Muscle layer of colon (tissue), 2 donors: ENCODE data around the gene TRPM3.

Experiments
- H3K27ac ChIP-seq: one replicate; pipeline ENCODE4 v1.7.0; 2013; ENCODE audit warnings: low read depth, mild to moderate bottlenecking, low read length, moderate library complexity
- H3K27me3 ChIP-seq, 2 donors: one replicate each; pipeline ENCODE4 v1.7.0; 2013; ENCODE audit warnings: low read length in 2 of 2, mild to moderate bottlenecking in 2 of 2; ENCODE audit not compliant: insufficient read depth in 2 of 2, control insufficient read depth in 1 of 2
- H3K36me3 ChIP-seq: one replicate; pipeline ENCODE4 v1.7.0; 2013; ENCODE audit warnings: mild to moderate bottlenecking, low read length; ENCODE audit not compliant: insufficient read depth
- H3K4me1 ChIP-seq: one replicate; pipeline ENCODE4 v1.7.0; 2013; ENCODE audit warnings: mild to moderate bottlenecking, low read length; ENCODE audit not compliant: insufficient read depth
- H3K4me3 ChIP-seq, 2 donors: one replicate each; pipeline ENCODE4 v1.7.0; 2013; ENCODE audit warnings: low read length in 2 of 2, low read depth in 1 of 2, mild to moderate bottlenecking in 1 of 2, moderate library complexity in 1 of 2
- H3K9ac ChIP-seq: one replicate; pipeline ENCODE4 v1.7.0; 2013; ENCODE audit warnings: low read length
- H3K9me3 ChIP-seq: one replicate; pipeline ENCODE4 v1.7.0; 2013; ENCODE audit warnings: mild to moderate bottlenecking, low read length
- donor health status: abdominal sarcoma.
- donor health status: Adenocarcinoma of cecum.

TRPM3 gene

GRCh38 chr9:70540016-70540415, 581.4 kb downstream of the TRPM3 start:
- no peak overlapping the region for H3K27ac ChIP-seq

GRCh38 chr9:70539526-70539925, 581.9 kb downstream of the TRPM3 start:
- no peaks in the 10 kb centered on the region for H3K4me1 ChIP-seq
- H3K27me3 ChIP-seq: no peaks in the 10 kb centered on the region
- H3K4me3 ChIP-seq: no peak overlapping the region
- no peak overlapping the region for H3K27ac ChIP-seq
- no peaks in the 10 kb centered on the region for H3K9me3 ChIP-seq
- H3K9ac ChIP-seq: no peak overlapping the region
- H3K36me3 ChIP-seq: no peaks in the 10 kb centered on the region

More at GRCh38 chr9:70540016-70540415, 581.4 kb downstream of the TRPM3 start:
- Histone ChIP-seq H3K9me3 (no peaks in the 10 kb centered on the region), H3K9ac (no peak overlapping the region), H3K36me3 (no peaks in the 10 kb centered on the region), H3K4me3 (no peak overlapping the region), H3K4me1 (no peaks in the 10 kb centered on the region), H3K27me3 (no peaks in the 10 kb centered on the region)

GRCh38 chr9:70539001-70539400, 582.4 kb downstream of the TRPM3 start:
- H3K4me3 ChIP-seq: no peak overlapping the region
- H3K9ac ChIP-seq: no peak overlapping the region
- H3K4me1 ChIP-seq: no peaks in the 10 kb centered on the region
- no peaks in the 10 kb centered on the region for H3K27me3 ChIP-seq
- H3K27ac ChIP-seq: no peak overlapping the region
- no peaks in the 10 kb centered on the region for H3K36me3 ChIP-seq
- no peaks in the 10 kb centered on the region for H3K9me3 ChIP-seq

- Histone ChIP-seq H3K9me3 (no peaks in the 10 kb centered on the region), H3K36me3 (no peaks in the 10 kb centered on the region), H3K27ac (no peak overlapping the region), H3K27me3 (no peaks in the 10 kb centered on the region), H3K4me3 (no peak overlapping the region), H3K9ac (no peak overlapping the region), H3K4me1 (no peaks in the 10 kb centered on the region)
These were observed 584.3 kb downstream of the TRPM3 start for GRCh38 chr9:70537084-70537483.

- no peak overlapping the region for H3K27ac ChIP-seq
- no peaks in the 10 kb centered on the region for H3K9me3 ChIP-seq
- H3K4me1 ChIP-seq: no peaks in the 10 kb centered on the region
- H3K4me3 ChIP-seq: no peak overlapping the region
- H3K27me3 ChIP-seq: no peaks in the 10 kb centered on the region
- H3K36me3 ChIP-seq: no peaks in the 10 kb centered on the region
- no peak overlapping the region for H3K9ac ChIP-seq
These were observed 585.7 kb downstream of the TRPM3 start for GRCh38 chr9:70535546-70536323.

- Histone ChIP-seq H3K27ac (no peak overlapping the region), H3K9me3 (no peaks in the 10 kb centered on the region), H3K9ac (no peak overlapping the region), H3K4me3 (no peak overlapping the region), H3K36me3 (no peaks in the 10 kb centered on the region), H3K27me3 (no peaks in the 10 kb centered on the region), H3K4me1 (no peaks in the 10 kb centered on the region)
These were observed 587.0 kb downstream of the TRPM3 start for GRCh38 chr9:70534471-70534870.

GRCh38 chr9:70534061-70534460, 587.4 kb downstream of the TRPM3 start:
- Histone ChIP-seq H3K9ac (no peak overlapping the region), H3K4me1 (no peaks in the 10 kb centered on the region), H3K36me3 (no peaks in the 10 kb centered on the region), H3K4me3 (no peak overlapping the region), H3K27me3 (no peaks in the 10 kb centered on the region), H3K27ac (no peak overlapping the region), H3K9me3 (no peaks in the 10 kb centered on the region)

- no peaks in the 10 kb centered on the region for H3K27me3 ChIP-seq
- H3K9ac ChIP-seq: no peak overlapping the region
- no peak overlapping the region for H3K27ac ChIP-seq
- no peaks in the 10 kb centered on the region for H3K36me3 ChIP-seq
- H3K4me3 ChIP-seq: no peak overlapping the region
- H3K4me1 ChIP-seq: no peaks in the 10 kb centered on the region
- no peaks in the 10 kb centered on the region for H3K9me3 ChIP-seq
These were observed 587.9 kb downstream of the TRPM3 start for GRCh38 chr9:70533492-70533891.

GRCh38 chr9:70532716-70533115, 588.7 kb downstream of the TRPM3 start:
- Histone ChIP-seq H3K27me3 (no peaks in the 10 kb centered on the region), H3K9ac (no peak overlapping the region), H3K36me3 (no peaks in the 10 kb centered on the region), H3K9me3 (no peaks in the 10 kb centered on the region), H3K27ac (no peak overlapping the region), H3K4me1 (no peaks in the 10 kb centered on the region), H3K4me3 (no peak overlapping the region)

- no peaks in the 10 kb centered on the region for H3K4me1 ChIP-seq
- H3K36me3 ChIP-seq: no peaks in the 10 kb centered on the region
- no peaks in the 10 kb centered on the region for H3K27me3 ChIP-seq
These were observed 590.1 kb downstream of the TRPM3 start for GRCh38 chr9:70531311-70531710.

GRCh38 chr9:70530716-70531115, 590.7 kb downstream of the TRPM3 start:
- Histone ChIP-seq H3K4me3 (no peak overlapping the region), H3K27ac (no peak overlapping the region), H3K27me3 (no peaks in the 10 kb centered on the region)

More at GRCh38 chr9:70531311-70531710, 590.1 kb downstream of the TRPM3 start:
- no peak overlapping the region for H3K4me3 ChIP-seq
- no peak overlapping the region for H3K9ac ChIP-seq
- no peak overlapping the region for H3K27ac ChIP-seq
- H3K9me3 ChIP-seq: no peaks in the 10 kb centered on the region

GRCh38 chr9:70529833-70530232, 591.6 kb downstream of the TRPM3 start:
- H3K4me3 ChIP-seq: no peak overlapping the region
- no peaks in the 10 kb centered on the region for H3K27me3 ChIP-seq
- no peaks in the 10 kb centered on the region for H3K36me3 ChIP-seq
- no peaks in the 10 kb centered on the region for H3K4me1 ChIP-seq
- H3K9me3 ChIP-seq: no peaks in the 10 kb centered on the region
- no peak overlapping the region for H3K9ac ChIP-seq
- H3K27ac ChIP-seq: no peak overlapping the region

More at GRCh38 chr9:70530716-70531115, 590.7 kb downstream of the TRPM3 start:
- H3K36me3 ChIP-seq: no peaks in the 10 kb centered on the region
- H3K4me1 ChIP-seq: no peaks in the 10 kb centered on the region
- H3K9ac ChIP-seq: no peak overlapping the region
- H3K9me3 ChIP-seq: no peaks in the 10 kb centered on the region
